GM12891 (cell line): ENCODE data around the gene PLA2G2A.

Experiments
- POLR2A ChIP-seq: IDR thresholded peaks from 2 replicates; pipeline ENCODE4 v1.6.1; 2011; ENCODE audit warnings: low read depth, low read length, control low read depth
- POLR2AphosphoS5 ChIP-seq: IDR thresholded peaks from 2 replicates; pipeline ENCODE4 v1.6.1; 2011; ENCODE audit warnings: low read depth, low read length, control low read depth
- TAF1 ChIP-seq: IDR thresholded peaks from 2 replicates; pipeline ENCODE4 v1.6.1; 2011; ENCODE audit warnings: low read depth, low read length, control low read depth

DNA sequence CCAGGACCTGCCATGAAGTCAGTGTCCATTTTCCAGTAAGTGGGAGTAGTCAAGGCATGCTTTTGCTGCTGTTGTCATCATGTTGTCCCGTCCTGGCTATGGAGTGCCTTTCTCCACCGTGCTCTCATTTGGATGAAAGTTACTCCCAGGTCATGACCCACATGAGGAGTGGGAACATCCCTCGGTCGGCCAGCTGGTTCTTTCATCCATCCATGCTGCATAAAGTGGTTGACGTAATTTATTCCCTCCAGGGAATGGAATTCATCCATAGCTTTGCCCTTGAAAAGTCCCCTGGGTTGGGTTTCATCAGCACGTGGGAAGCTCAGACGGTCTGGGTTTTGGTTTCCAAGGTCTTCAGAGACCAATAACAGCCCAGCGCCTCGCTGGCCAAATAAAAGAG is 11.6 kb downstream of the PLA2G2A start:
- TF ChIP-seq POLR2AphosphoS5 (no peak), POLR2A (no peak), TAF1 (no peak)
